Measurements from ENCODE around the gene OR4D6.
"Not testable (repeated sequence)": the region's sequence is repeated elsewhere in the genome, so short reads cannot be mapped to it uniquely, and the experiment has no call there.

The OR4D6 gene

DNA sequence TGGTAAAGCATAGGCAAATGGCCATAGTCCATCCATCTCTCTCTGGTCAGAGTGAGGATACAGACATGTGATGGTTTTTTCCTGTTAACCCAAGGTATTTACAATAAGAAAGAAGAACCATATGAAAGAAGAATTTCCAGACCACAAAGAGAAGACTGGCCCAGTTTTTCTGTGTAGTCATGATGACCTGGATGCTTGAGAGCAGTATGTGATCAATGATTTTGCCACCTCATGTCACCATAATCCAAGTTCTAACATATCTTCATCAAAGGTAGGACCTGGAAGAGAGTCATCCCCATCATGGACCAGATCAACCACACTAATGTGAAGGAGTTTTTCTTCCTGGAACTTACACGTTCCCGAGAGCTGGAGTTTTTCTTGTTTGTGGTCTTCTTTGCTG lies at the start of gene OR4D6:
Gene OR4D6, plus strand, starts transcription at position 301 of the 400 bp plus-strand sequence. Its CDS starts 0 bp downstream, at position 301.
- DNase-seq (ENCODE audit: low read depth in 2 of 2), result no peak

- no peak for DNase-seq (ENCODE audit: low read depth in 2 of 2)
Observed at GRCh38 chr11:59413646-59414045, 43.1 kb upstream of the OR4D6 start.

DNA sequence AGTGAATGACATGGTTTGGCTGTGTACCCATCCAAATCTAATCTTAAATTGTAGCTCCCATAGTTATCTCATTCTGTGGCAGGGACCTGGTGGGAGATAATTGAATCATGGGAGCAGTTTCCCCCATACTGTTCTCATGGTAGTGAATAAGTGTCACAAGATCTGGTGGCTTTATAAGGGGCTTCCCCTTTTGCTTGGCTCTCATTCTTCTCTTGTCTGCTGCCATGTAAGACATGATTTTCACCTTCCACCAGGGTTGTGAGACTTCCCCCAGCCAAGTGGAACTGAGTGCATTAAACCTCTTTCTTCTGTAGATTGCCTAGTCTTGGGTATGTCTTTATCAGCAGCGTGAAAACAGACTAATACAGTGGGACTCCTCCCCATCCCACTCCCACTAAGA lies 41.6 kb upstream of the OR4D6 start:
- DNase-seq (ENCODE audit: low read depth in 2 of 2), result no peak

DNA sequence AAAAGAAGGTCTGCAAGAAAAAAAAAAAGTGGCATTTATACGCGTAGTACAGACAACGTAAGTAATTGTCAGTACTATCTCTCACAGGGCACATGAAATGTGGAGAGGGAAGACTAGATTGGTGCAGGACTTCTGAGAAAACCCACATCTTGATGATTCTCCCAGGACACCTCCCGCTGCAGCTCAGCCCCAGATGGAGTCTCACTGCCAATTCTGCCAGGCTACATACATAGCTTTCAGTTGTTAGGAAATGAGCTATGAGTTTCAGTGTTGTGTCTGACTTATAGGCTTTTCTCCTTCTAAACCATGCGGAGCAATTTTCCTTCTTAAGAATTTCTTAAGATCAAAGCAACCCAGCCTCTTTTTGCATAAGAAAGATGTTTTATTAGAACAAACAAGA lies 40.1 kb upstream of the OR4D6 start:
- DNase-seq (ENCODE audit: low read depth in 2 of 2), result no peak

- no peak for DNase-seq (ENCODE audit: low read depth in 2 of 2)
Observed at GRCh38 chr11:59417023-59417422, 39.7 kb upstream of the OR4D6 start.

DNA sequence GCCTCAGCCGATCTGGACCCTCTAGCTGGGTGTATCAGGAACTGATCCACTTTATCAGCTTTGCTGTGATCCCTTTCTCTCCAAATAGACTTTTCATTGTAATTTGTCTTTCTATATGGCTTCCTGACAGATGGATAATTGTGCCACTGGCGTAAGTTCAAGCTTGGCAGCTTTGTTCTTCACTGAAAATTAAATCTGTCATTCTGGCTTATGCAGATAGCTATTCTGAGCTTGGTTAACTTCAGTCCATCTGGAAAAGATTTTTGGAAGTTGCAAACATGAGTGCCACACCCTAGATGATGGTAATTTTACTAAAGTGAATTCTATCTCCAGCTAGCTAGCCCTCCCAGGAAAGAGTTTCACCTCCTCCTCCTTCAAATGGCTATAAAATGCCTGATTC lies 38.6 kb upstream of the OR4D6 start:
- DNase-seq (ENCODE audit: low read depth in 2 of 2), result no peak

DNA sequence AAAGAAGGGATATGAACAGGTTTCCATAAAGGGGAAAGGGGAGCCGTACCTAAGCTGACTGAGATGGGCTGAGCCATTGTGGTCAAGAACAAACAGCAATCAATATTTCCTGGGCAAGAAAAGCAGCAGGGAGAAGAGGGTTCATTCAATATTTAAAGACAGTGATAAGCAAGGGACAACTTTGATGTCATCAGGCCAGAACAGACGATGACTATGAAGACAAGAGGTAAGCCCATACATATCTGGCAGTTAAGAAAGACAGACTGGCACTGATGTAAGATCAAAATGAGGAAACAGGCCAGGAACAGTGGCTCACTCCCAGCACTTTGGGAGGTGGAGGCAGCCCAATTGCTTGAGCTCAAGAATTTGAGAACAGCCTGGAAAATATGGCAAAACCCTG lies 32.9 kb upstream of the OR4D6 start:
- DNase-seq (ENCODE audit: low read depth in 2 of 2), result no peak

GRCh38 chr11:59425131-59425530 lies 31.6 kb upstream of the OR4D6 start:
- no peak for DNase-seq (ENCODE audit: low read depth in 2 of 2)

- DNase-seq (ENCODE audit: low read depth in 2 of 2), result no peak
Observed at GRCh38 chr11:59426361-59427067, 30.2 kb upstream of the OR4D6 start, which contains the start of gene OR5A2. TSS of gene OR5A2 (minus strand) at chr11:59426413. CDS start at chr11:59422953, 3,460 bp downstream.

GRCh38 chr11:59427068-59427382 lies 29.7 kb upstream of the OR4D6 start:
- no peak for DNase-seq (ENCODE audit: low read depth in 2 of 2)

DNA sequence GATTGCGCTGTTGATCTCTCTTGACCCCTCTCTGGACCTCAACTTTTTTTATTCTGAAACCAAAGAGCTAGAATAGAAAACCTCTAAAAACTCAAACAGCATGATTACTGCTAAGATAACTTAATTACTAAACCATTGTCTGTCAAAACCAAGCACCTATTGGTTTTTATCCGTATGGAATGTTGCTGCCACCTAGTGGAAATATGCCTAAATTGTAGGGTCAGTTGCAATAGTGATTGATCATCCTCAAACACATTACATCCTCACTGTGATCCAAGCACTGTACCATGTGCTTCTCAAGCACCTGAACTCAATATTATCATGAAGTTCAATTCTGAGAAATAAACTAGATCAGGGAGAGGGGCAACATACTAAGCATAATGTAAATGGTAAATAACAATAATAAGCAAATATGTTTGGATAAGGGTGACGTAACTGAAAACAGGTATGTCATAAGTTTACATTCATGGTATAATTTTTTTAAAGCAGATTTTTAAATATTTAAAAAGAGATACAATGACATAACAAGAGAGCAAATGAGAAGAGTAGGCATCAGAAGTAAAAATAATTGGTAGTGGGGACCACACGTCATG lies 26.7 kb upstream of the OR4D6 start:
- peak; percentile 14 for DNase-seq (ENCODE audit: low read depth in 2 of 2)

DNA sequence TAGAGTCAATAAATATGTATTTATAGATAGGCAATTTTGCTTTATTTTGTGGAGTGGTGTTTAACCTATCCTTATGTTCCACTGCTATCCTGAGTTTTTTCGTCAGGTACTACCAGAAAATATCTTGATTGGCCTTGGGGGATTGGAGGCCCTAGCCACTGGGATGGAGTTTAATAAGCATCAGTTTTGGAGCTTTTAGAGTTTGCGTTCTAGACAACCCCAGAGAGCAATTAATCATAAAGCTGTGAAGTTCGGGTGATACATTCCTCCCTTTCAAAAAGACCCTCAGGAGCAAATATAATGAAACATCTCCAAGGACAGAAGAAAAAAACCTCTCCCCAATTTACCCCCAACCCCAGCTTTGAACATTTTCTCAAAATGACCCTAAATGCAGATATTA lies 20.6 kb upstream of the OR4D6 start, which contains the start of gene OR5A1:
Gene OR5A1, plus strand, starts transcription at position 301 of the 400 bp plus-strand sequence. CDS start 6,700 bp downstream, outside the sequence.
- DNase-seq (ENCODE audit: low read depth in 2 of 2), result no peak

- DNase-seq (ENCODE audit: low read depth in 2 of 2), result no peak
Observed at GRCh38 chr11:59437770-59438169, 19.0 kb upstream of the OR4D6 start.

DNA sequence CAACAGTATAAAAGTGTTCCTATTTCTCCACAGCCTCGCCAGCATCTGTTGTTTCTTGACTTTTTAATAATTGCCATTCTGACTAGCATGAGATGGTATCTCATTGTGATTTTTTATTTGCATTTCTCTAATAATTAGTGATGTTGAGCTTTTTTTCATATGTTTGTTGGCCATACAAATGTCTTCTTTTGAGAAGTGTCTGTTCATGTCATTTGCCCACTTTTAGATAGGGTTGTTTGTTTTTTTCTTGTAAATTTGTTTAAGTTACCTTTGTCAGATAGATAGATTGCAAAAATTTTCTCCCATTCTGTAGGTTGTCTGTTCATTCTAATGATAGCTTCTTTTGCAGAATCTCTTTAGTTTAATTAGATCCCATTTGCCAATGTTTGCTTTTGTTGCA lies 11.1 kb upstream of the OR4D6 start:
- DNase-seq (ENCODE audit: low read depth in 2 of 2), result not testable (repeated sequence)

GRCh38 chr11:59448484-59448883 lies 8.3 kb upstream of the OR4D6 start:
- no peak for DNase-seq (ENCODE audit: low read depth in 2 of 2)

DNA sequence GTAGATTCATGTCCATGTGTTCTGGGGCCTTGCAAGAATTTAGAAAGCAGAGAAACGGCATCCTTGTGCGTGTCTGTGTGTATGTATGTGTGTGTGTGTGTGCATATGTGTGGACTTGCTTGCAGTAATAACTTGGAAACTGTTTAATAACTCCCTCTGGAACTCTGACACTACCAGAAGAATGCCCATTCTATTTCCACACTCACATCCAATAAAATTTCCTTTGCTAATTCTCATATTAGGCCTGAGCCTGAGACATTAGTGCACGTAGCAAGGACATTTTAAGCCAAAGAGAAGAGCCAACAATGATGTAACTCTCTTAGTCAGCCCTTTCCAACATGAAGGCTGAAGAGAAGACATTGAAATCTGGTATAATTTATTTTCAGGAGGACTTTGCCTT lies 3.2 kb downstream of the OR4D6 start:
- no peak for DNase-seq (ENCODE audit: low read depth in 2 of 2)

DNA sequence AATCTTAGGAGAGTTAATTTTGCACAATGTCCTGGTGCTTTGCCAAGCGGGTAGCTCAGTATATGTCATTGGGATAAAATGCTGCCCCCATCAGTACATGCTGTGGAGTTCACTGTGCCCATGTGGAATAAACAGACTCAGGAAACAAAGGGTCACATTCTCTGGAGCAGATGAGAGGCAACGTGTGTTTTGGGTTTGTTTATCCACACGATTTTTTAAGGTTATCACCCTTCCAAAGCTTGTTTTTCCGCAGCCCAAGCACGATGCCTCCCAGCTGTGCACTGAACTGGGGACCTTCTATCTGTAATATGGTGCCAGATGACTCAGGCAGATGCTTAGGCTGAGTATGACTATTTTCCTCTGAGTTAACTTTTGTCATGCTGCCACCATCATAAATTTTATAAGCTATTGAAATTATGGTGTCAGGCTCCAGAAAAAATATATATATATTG lies 6.5 kb downstream of the OR4D6 start:
- DNase-seq (ENCODE audit: low read depth in 2 of 2), result no peak

GRCh38 chr11:59473015-59473414 lies 16.3 kb downstream of the OR4D6 start, which contains the start of gene OR4D10:
TSS of gene OR4D10 (plus strand) at chr11:59473315. CDS start at chr11:59477430, 4,115 bp downstream.
- no peak for DNase-seq (ENCODE audit: low read depth in 2 of 2)

DNA sequence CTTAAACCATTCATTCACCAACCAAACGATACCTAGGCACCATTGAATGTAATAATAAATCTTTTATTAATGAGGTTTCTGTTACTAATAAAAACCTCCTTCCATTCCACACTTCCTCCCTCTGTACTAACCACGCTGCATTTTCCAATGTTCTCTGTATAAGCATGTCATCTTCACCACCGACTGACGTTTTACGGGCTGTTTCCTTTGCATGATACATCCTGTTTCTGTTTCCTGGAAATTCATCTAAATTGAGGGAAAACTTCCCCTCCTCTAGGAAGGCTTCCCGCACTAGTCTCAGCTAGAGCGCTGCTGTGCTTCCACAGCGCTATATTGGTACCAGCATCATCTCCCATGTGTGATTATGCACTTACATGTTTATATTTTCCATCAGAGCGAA lies 18.4 kb downstream of the OR4D6 start:
- no peak for DNase-seq (ENCODE audit: low read depth in 2 of 2)

GRCh38 chr11:59479906-59480305 lies 23.1 kb downstream of the OR4D6 start:
- DNase-seq (ENCODE audit: low read depth in 2 of 2), result no peak

DNA sequence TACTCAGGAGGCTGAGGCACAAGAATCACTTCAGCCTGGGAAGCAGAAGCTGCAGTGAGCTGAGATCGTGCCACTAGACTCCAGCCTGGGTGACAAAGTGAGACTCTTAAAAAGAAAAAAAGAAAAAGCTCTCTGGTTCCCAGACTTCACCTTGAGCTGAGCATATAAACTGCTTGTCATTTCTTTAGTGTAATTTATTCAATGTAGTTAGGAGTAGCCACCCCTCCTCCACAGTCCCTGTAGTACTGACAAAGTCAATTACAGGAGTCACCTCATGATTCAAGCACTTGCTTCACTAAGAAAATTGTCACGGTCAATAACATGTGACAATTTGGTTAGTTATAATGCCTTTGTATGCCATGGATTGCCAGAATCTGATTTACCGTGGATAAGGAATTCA lies 23.6 kb downstream of the OR4D6 start:
- no peak for DNase-seq (ENCODE audit: low read depth in 2 of 2)

DNA sequence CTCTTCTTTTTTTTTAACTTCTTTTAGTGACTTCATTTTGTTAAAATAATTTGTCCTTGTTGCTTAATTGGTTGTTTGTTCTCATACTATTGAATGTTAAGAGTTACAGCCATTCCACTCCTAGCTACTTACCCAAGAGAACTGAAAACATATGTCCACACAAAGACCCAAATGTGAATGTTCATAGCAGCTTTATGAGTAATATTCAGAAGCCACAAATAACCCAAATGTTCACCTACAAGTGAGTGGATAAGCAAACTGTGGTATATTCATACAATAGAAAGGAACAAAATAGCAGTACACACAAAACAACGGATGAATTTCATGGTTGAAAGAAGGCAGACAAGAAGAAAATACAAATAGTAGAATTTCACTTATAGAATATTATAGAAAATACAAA lies 45.2 kb downstream of the OR4D6 start:
- DNase-seq (ENCODE audit: low read depth in 2 of 2), result no peak

- no peak for DNase-seq (ENCODE audit: low read depth in 2 of 2)
Observed at GRCh38 chr11:59503276-59503675, 46.5 kb downstream of the OR4D6 start, which contains the start of gene OR4D11. TSS of gene OR4D11 (plus strand) at chr11:59503576. CDS start at chr11:59503576, 0 bp downstream.
